ENCODE measurements around the gene ITGB6.

The ITGB6 gene

GRCh38 chr2:160221391-160222276, 21.6 kb upstream of the ITGB6 start:
- no peak for DNase-seq (ENCODE audit: low spot score)

- no peak for DNase-seq (ENCODE audit: low spot score)
Observed at GRCh38 chr2:160220545-160221009, 20.5 kb upstream of the ITGB6 start.

DNA sequence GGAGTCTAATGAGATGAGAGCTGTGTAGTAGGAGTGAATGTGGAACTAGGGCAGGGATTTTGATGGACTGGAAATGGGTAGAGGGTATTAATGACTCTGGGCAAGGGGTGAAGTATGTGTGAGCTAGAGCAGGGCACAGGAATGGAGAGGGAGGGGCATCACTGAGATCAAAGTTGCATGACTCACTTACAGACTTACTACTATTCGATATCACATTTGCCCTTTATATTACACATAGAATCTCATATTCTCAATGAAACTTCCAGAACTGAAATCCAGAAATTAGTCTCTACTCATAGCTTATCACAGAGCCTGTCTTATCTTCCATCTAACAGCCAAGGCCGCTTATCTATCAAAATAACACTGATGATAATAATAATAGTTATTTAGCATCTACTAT, 20.0 kb upstream of the ITGB6 start:
- no peak for DNase-seq (ENCODE audit: low spot score)

GRCh38 chr2:160214461-160215445, 14.7 kb upstream of the ITGB6 start:
- DNase-seq (ENCODE audit: low spot score): peak; percentile 33

- DNase-seq (ENCODE audit: low spot score): no peak
Observed at GRCh38 chr2:160213511-160213910, 13.4 kb upstream of the ITGB6 start.

- peak; percentile 43 for DNase-seq (ENCODE audit: low spot score)
Observed at GRCh38 chr2:160210599-160211138, 10.6 kb upstream of the ITGB6 start.

- no peak for DNase-seq (ENCODE audit: low spot score)
Observed at GRCh38 chr2:160209516-160209856, 9.4 kb upstream of the ITGB6 start.

DNA sequence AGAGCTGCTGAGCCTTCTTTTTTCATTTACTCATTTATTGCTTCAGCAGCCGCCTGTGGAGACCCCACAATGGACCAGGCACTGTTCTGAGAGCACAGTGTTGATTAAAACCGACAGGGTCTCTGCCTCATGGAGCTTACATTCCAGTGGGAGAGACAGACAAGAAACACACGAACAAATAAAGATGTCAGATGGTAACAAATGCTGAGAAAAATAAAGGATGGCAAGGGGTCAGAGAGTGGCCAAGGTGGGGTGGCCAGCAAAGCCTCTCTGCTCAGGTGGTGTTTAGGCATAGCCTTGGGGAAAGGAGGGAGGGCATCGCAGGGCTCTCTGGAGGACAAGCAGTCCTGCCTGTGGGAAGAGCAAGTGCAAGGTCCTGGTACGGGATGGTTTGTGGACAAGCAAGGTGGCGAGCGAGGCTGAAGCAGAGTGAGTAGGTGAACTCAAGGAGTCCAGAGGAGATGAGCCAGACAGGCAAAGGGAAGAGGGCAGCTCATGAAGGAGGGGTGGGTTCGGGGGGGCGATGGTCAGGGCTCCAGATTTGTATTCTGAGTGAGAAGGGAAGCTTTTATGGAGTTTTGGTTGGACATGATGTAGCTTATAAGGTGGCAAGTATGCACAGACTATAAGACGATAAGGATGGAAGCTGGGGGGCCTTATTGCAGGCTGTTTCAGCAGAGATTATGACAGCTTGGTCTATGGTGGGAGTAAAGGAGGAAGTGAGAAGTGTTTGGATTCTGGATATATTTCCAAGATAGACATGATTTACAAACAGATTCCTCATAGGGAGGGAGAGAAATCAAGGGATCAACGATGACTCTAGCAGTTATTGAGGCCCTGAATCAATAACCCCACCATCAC, 8.8 kb upstream of the ITGB6 start:
- DNase-seq (ENCODE audit: low spot score): no peak

- no peak for DNase-seq (ENCODE audit: low spot score)
Observed at GRCh38 chr2:160207804-160208654, 8.0 kb upstream of the ITGB6 start.

GRCh38 chr2:160207271-160207670, 7.2 kb upstream of the ITGB6 start:
- DNase-seq (ENCODE audit: low spot score): no peak

DNA sequence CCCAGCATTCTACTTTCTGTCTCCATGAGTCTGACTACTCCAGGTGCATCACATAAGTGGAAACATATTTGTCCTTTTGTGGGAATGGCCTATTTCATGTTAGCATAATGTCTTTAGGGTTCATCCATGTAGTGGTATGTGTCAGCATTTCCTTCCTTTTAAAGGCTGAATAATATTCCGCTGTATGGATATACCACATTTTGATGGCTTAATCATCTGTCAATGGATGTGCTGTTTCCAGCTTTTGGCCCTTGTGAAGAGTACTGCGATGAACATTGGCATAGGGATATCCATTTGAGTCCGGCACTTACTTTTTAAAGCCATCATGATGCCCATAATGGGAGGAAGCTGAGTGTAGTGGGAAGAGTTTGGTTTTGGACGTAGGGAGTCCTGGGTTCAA, 6.4 kb upstream of the ITGB6 start:
- DNase-seq (ENCODE audit: low spot score): no peak

DNA sequence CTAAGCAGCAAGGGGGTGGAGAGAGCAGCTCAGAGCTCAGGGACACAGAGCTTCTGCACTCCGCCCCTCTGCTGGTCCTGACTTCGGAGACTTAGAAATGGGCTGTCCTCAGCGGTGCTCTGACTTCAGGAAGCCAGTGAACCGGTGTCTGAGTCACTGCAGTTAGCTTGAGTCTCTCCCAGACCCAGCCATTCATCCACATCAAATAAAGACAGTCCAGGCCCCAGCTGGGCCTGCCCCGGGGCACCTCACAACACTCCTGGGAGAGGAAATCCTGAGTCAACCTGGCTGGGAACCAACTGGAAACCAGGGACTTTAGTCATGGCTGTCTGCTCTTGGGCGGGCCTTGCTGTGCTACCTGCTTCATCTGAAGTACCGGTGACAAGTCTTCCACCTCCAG, 5.4 kb upstream of the ITGB6 start:
- DNase-seq (ENCODE audit: low spot score): no peak

DNA sequence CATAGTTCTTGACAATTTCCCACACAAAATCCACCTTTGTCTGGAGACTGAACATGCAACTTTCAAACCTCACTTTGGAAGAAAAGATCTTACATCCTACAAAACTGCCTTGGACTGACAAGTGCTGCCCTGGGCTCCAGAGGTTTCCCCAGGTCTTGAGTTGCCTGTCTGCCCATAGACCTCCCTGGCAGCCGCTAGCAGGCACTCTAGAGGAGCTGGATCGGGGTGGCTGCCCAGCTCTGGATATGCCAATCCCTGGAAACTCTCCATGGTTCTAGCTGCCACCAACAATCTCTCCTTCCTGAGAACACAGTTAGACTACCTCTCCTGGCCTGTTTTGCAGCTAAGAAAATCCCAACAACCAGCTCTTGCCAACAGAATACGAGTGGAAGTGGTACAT, 3.4 kb upstream of the ITGB6 start:
- no peak for DNase-seq (ENCODE audit: low spot score)

DNA sequence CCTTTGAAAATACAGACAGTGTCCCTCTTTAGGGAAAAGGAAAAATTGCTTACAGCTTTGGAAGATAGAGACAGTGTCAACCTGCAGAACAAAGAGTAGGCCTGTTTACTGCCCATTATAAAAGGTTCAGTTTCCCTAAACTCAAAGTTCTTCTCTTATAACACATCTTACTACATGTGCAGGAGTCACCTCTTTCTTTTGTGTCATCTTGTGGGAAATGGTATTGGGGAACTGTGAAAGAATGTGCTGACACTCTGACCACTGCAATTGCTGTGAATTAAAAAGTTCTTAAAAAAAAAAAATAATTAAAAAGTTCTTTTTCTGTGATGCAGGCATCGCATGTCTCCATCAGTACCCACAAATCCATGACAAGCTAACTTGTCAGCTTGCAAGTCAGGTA, 2.9 kb upstream of the ITGB6 start:
- DNase-seq (ENCODE audit: low spot score): no peak

DNA sequence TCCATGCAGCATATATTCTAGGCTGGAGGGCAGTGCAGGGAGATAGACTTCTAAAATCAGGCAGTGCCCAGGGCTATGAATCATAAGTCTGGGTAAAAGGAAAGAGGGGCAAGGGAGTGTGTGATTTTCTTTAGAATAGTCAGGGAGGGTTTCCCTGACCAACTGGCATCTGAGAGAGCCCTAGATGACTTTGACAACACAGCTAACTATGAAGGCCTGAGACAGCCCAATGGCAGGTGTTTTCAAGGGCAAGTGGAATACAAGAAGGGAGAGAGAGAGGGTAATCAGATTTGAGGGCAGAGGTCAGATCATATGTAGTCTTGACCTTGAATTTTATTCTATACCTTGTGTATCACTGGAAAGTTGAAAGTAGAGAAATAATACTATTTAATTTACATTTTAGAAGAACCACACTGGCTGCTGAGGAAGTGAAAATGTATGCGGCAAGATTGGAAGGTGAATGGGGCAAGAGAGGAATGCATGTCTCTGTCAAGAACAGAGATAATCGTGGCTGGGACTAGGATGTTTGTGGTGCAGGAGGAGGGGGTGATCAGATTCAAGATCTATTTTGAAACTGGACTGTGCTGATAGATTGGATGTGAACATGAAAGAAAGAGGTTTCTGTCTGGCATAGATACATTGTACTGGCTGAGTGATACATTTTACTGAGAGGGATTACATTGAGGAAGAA, 1.9 kb upstream of the ITGB6 start:
- DNase-seq (ENCODE audit: low spot score): no peak

- DNase-seq (ENCODE audit: low spot score): no peak
Observed at GRCh38 chr2:160200921-160201320, 849 bp upstream of the ITGB6 start.

- DNase-seq (ENCODE audit: low spot score): no peak
Observed at GRCh38 chr2:160199053-160199452, 1.0 kb downstream of the ITGB6 start.

DNA sequence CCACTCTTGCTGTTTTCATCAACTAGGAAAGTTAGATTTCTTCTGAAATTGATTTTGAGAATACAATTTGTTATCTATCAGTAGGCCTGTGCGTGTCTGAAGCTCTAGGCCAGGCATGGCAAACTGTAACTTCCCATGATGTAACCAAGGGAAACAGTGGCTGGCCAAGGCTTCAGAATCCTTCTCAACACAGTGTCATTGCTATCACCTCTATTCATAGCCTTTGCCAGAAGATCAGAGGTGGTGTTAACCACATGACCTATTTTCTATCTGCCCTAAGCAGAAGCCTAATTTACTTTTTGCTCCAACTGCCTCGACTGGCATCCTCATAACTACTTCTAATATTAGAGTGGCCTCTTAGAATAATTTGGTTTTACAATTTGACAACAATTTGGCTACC, 2.5 kb downstream of the ITGB6 start:
- no peak for DNase-seq (ENCODE audit: low spot score)

- no peak for DNase-seq (ENCODE audit: low spot score)
Observed at GRCh38 chr2:160194946-160195345, 5.1 kb downstream of the ITGB6 start.

DNA sequence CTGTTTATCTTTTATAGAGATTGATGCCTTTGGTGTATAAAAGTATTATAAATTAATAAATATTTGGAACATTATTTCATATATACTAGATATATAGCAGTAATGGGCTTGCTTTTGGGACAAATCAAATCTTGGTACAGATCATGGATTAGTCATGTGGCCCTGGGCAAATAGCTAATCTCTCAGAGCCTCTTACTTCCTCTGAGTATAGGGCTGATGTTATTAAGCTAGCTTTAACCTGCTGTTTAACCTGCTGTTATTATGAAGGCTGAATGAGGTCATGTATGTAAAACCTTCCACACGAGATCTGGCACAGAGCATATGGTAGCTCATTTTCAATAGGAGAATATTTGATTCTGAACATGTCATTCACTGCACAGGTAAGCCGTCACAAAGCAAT, 5.7 kb downstream of the ITGB6 start:
- no peak for DNase-seq (ENCODE audit: low spot score)
